GM21447 (cell line): ENCODE data around the gene SHROOM3.

Experiments
- ATAC-seq: cut with Tn5 transposase; IDR thresholded peaks from one replicate; pipeline ENCODE4 v1.9.1; 2021; ENCODE audit not compliant: unreplicated experiment

Gene SHROOM3

GRCh38 chr4:76800902-76801301 is 365.9 kb downstream of the SHROOM3 start:
- ATAC-seq: no peak

- ATAC-seq: no peak
Measured at GRCh38 chr4:76801621-76802235, 366.7 kb downstream of the SHROOM3 start.

DNA sequence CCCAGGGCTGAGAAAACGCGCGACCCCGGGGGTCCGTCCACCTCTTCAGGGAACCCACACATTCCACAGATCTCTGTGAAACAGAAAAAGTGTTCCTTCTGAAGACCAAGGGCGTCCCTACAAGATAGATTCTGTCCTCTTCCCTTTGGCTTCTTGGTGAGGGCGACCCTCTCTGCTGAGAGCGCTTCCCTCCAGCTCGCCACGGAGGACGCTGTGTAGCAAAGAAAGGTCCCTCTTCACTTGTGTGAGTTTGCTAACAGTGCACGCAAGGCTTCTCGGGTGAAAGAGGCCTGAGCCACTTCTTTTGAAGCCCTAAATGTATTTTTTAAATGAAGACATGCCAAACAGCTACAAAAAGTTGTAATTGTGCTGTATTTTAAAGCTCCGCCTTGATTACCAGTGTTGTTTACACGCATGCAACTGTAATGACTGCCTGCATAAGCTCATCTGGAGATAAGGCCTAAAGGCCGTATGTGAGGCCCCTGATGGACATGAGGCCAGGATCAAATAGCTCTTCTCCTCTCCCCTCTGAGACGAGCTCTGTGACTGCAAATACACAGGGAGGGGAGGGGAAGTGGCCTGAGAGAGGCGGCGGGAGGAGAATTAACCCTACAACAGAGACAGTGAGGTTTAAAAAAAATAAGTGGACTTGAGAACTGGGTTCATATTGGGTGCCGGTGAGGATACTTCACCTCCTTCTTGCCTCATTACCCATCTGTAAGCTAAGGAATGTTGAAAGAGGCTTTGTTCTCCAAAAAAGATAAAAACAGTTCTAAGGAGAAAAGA is 367.4 kb downstream of the SHROOM3 start:
- ATAC-seq: no peak

- ATAC-seq: no peak
Measured at GRCh38 chr4:76803522-76803921, 368.5 kb downstream of the SHROOM3 start.

GRCh38 chr4:76804096-76804495 is 369.1 kb downstream of the SHROOM3 start:
- ATAC-seq: no peak

- ATAC-seq: no peak
Measured at GRCh38 chr4:76806346-76806745, 371.3 kb downstream of the SHROOM3 start.

GRCh38 chr4:76806757-76807156 is 371.7 kb downstream of the SHROOM3 start:
- no peak for ATAC-seq

GRCh38 chr4:76809594-76810305 is 374.7 kb downstream of the SHROOM3 start:
- ATAC-seq: no peak

GRCh38 chr4:76811604-76812412 is 376.8 kb downstream of the SHROOM3 start:
- ATAC-seq: no peak

DNA sequence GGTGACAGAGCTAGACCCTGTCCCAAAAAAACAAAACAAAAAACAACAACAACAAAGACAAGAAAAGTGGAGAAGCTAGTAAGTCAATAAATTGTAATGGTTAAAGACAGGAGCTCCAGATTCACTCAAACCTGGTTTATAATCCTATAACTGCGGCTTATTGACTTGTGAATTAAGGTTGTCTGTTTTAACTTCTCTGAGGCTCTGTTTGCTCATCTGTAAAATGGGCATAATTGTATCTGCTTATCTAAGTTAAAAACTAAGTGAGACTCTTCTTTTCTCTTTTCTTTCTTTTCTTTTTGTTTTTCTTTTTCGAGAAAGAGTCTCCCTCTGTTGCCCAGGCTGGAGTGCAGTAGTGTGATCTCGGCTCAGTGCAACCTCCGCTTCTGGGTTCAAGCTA is 378.0 kb downstream of the SHROOM3 start:
- no peak for ATAC-seq

- no peak for ATAC-seq
Measured at GRCh38 chr4:76821641-76822040, 386.6 kb downstream of the SHROOM3 start.

- no peak for ATAC-seq
Measured at GRCh38 chr4:76822303-76822702, 387.3 kb downstream of the SHROOM3 start.

DNA sequence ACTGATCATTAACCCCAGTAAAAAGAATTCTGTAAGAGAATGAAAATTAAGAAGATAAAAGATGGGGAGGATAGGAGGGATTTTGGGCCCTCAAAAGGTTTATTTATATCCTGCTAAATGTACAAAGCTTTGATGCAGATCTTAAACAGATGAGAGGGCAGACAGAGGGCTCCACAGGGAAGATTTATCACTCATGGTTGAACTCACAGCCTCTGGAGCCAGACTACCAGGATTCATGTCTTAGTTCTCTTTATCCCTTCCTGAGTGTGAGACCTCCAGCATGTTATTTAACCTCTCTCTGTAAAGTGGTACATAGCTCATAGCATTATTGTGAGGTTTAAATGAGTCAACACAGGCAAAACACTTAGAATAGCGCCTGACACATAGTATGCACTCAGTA is 388.5 kb downstream of the SHROOM3 start:
- no peak for ATAC-seq

DNA sequence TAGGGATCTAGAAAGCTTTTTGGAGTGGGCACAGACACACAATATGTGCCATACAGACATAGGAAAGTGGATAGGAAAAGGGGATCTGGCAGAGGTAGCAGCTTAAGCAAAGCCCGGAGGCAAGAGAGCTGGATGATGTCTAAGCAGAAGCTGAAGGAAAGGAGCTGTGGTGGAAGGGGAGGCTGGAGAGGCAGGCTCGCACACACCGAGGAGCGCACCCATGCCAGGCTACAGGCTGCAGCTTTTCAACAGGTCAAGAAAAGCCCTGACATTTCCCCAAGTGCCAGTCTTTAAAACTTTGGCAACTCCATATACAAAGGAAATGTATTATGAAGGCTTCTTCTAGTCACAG is 395.6 kb downstream of the SHROOM3 start:
- ATAC-seq: no peak

DNA sequence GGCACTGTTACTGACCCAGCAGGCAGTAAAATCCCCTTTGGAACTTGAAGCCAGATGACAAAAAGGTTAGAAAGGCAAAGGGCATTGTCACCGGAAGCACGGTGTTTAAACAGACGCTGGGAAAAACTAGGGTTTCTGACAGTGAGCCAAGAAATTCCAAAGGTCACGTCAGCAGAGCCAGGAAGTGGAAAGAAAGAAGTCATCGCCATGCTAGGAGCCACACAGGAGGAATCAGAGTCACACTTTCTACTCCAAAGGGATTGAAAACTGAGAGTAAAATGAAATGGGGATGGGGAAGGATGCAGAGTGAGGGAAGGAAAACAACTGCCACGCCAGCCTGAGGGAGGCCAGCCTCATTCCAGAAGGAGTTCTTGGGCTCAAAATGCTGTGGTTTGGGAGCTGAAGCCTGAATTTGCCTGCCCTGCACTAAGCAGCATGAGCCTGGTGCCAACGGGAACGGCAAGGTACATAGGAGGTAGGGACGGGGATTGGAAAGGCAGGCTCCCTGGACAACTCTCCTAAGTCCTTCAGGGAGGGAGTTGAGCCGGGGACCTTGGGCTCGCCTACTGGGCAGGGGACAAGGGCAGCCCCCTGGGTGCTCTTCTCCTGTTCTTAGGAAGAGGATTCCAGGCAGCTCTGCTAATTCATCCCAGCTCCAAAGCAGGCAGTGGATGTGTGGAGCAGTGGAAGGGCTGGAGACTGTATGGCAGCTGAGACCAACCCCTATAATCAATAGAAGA is 396.1 kb downstream of the SHROOM3 start:
- ATAC-seq: no peak

DNA sequence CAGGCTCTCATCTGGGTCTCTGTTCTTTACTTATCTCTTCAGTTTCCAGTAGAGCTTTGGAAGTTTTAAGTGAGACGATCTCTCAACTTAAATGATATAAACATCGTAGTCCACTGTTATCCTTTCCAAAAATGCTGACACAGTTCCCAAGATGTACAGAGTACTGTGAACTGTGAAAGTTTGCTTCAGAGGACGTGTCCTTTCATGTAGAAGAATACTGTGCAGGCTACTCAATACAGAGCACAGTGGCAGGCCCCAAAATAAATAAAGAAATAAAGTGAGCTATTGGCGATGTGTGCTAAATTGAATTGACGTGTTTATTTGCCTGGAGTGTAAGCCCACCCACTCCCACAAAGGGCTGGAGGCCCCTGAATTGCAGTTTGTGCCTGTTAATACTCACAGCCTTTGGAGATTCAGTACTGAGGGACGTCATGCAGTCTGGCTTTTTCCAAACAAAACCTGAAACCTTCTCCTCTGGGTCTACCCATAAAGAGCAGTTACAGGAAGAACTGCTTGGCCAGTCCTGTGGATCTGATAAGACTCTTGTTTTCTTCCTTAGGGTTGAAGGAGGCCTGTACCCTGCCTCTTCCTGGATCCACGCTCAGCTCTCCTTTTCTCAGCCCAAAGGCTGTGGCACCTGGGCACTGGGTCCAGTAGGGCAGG is 396.8 kb downstream of the SHROOM3 start:
- no peak for ATAC-seq
